Breast epithelium (tissue), 3 donors: ENCODE data around the gene MMP15.

Experiments used
- POLR2A ChIP-seq: fragments of 450-650 bp; IDR thresholded peaks from one replicate; pipeline ENCODE4 v1.6.1; 2016; ENCODE audit warnings: antibody characterized with exemption, mild to moderate bottlenecking, moderate library complexity
- POLR2AphosphoS5 ChIP-seq, 3 donors: sonication (generic); formaldehyde crosslinking; IDR thresholded peaks; one replicate each; pipeline ENCODE4 v1.6.1; 2017; ENCODE audit warnings: antibody characterized with exemption in 3 of 3
- TF ChIP-seq, protein P1 (sequence below), 3 donors: fragments of 450-650 bp; IDR thresholded peaks; one replicate each; pipeline ENCODE4 v1.5.1; 2016 to 2017; ENCODE audit warnings: antibody characterized with exemption in 3 of 3, mild to moderate bottlenecking in 3 of 3, moderate library complexity in 3 of 3

DNA sequence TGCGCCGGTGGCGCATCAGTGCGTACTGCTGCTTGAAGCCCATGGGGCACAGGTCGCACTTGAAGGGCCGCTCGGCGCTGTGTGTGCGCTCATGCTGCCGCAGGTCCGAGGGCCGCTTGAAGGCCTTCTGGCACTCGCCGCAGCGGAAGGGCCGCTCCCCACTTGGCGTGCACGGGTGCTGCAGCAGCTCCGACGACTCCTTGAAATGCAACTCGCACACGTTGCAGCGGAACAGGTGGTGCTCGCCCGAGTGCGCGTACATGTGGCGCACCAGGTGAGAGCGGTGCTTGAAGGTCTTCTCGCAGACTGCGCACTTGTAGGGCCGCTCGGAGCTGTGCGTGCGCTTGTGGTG lies 28.4 kb upstream of the MMP15 start:
- TF ChIP-seq, protein P1, sequence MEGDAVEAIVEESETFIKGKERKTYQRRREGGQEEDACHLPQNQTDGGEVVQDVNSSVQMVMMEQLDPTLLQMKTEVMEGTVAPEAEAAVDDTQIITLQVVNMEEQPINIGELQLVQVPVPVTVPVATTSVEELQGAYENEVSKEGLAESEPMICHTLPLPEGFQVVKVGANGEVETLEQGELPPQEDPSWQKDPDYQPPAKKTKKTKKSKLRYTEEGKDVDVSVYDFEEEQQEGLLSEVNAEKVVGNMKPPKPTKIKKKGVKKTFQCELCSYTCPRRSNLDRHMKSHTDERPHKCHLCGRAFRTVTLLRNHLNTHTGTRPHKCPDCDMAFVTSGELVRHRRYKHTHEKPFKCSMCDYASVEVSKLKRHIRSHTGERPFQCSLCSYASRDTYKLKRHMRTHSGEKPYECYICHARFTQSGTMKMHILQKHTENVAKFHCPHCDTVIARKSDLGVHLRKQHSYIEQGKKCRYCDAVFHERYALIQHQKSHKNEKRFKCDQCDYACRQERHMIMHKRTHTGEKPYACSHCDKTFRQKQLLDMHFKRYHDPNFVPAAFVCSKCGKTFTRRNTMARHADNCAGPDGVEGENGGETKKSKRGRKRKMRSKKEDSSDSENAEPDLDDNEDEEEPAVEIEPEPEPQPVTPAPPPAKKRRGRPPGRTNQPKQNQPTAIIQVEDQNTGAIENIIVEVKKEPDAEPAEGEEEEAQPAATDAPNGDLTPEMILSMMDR (IDR thresholded peaks at IDR 0.05): no peak
- TF ChIP-seq POLR2A (no peak), POLR2AphosphoS5 (IDR thresholded peaks at IDR 0.05) (no peak)
